ENCODE measurements around the gene UPK3B. TPM values are rescaled to one million over a fixed set of nuclear protein-coding genes. Genes with fewer than 3 reads are reported as not detected.
A peak's percentile ranks its signal among the peaks of the same experiment; 100 is the strongest.
"Not testable (repeated sequence)": the region's sequence is repeated elsewhere in the genome, so short reads cannot be mapped to it uniquely, and the experiment has no call there.

Gene UPK3B
- polyA plus RNA-seq, 3 donors from 2014 or later, result not detected

DNA sequence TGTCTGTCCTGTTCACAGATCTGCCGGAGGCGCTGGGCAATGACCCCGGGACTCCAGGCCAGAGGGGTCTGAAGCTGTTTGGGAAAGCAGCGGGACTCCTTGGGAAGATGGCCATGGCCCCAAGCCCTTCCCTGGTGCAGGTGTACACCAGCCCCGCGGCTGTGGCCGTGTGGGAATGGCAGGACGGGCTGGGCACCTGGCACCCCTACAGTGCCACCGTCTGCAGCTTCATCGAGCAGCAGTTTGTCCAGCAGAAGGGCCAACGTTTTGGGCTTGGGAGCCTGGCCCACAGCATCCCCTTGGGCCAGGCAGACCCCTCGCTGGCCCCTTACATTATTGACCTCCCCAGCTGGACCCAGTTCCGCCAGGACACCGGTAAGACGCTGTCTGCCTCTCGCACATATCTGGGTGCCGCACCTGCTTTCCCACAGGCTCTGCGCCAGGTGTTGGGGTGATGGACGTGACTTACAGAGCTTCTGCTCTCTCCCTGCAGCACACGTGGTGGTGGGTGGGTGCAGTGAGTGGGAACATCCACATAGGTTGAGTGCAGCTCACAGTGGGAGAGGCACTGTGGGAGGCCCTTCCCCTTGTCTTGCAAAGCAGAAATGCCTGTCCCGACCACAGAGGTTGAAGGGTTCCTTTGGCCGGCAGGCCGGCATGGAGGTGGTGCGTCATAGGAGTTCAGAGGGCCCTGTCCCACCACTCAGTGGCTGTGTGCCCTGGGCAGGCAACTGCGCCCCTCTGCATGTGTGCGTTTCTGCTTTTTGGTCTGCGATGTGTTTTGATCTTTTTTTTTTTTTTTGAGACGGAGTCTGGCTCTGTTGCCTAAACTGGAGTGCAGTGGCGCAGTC lies 29.7 kb upstream of the UPK3B start:
- DNase-seq; H3K9me3 Mint-ChIP-seq; H3K4me3 Mint-ChIP-seq; H3K27me3 Mint-ChIP-seq (ENCODE audit: low read depth in 3 of 3); H3K36me3 Mint-ChIP-seq; H3K4me1 Mint-ChIP-seq; H3K27ac Mint-ChIP-seq: not testable (repeated sequence)

DNA sequence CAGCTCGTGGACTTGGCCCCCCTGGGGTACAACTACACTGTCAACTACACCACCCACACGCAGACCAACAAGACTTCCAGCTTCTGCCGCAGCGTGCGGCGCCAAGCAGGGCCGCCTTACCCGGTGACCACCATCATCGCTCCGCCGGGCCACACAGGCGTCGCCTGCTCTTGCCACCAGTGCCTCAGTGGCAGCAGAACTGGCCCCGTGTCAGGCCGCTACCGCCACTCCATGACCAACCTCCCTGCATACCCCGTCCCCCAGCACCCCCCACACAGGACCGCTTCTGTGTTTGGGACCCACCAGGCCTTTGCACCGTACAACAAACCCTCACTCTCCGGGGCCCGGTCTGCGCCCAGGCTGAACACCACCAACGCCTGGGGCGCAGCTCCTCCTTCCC lies 27.7 kb upstream of the UPK3B start:
- not testable (repeated sequence) for DNase-seq; H3K4me3 Mint-ChIP-seq; H3K27ac Mint-ChIP-seq; H3K27me3 Mint-ChIP-seq (ENCODE audit: low read depth in 3 of 3); H3K9me3 Mint-ChIP-seq; H3K36me3 Mint-ChIP-seq; H3K4me1 Mint-ChIP-seq

GRCh38 chr7:76483081-76483480 lies 27.3 kb upstream of the UPK3B start:
- H3K27me3 Mint-ChIP-seq (ENCODE audit: low read depth in 3 of 3); H3K36me3 Mint-ChIP-seq; DNase-seq; H3K27ac Mint-ChIP-seq; H3K9me3 Mint-ChIP-seq; H3K4me1 Mint-ChIP-seq; H3K4me3 Mint-ChIP-seq: not testable (repeated sequence)

GRCh38 chr7:76484456-76484855 lies 25.9 kb upstream of the UPK3B start:
- not testable (repeated sequence) for DNase-seq; H3K4me1 Mint-ChIP-seq; H3K9me3 Mint-ChIP-seq; H3K36me3 Mint-ChIP-seq; H3K4me3 Mint-ChIP-seq; H3K27me3 Mint-ChIP-seq (ENCODE audit: low read depth in 3 of 3); H3K27ac Mint-ChIP-seq

DNA sequence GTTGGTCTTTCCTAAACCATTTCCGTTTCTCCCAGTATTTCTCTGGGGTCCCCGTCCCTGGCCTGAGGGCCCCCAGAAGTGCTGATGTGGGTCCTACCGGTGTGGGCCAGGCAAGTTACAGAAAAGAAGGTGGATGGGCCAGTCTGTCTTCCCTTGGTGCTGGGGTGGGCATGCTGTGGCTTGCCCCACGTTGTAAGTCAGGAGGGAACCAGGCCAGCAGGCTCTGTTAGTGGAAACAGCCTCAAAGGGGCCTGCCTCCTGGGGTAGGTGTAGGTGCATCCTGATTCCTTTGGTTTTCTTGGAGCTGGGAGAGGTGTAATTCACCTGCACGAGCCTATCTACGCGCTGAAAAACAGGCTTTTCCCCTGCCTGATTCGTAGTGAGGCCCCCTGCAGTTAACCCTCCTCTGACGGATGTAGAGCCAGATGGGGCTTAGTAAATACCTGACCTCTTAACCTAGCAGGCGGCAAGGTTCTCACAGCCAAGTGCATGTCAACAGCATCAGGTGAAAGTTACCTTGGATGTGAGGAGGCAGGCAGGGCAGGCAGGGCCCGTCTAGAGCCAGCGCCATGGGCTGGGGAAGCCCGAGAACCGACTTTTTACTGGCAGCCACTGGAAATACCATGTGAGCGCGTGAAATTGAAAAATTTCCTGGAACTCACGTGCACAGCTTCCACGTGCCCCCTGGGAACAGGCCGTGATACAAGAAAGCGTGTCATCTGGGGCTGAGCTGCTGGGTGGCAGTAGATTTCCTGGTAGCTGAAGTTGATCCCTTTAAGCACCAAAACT lies 24.3 kb upstream of the UPK3B start:
- not testable (repeated sequence) for H3K27ac Mint-ChIP-seq; H3K4me1 Mint-ChIP-seq; H3K36me3 Mint-ChIP-seq; H3K4me3 Mint-ChIP-seq; DNase-seq; H3K27me3 Mint-ChIP-seq (ENCODE audit: low read depth in 3 of 3); H3K9me3 Mint-ChIP-seq

- peak overlapping the region in 3 of 5 donors; percentile 29 to 58 (median 33) for H3K4me3 Mint-ChIP-seq
- not testable (repeated sequence) for H3K27me3 Mint-ChIP-seq (ENCODE audit: low read depth in 3 of 3); H3K36me3 Mint-ChIP-seq; H3K9me3 Mint-ChIP-seq; H3K4me1 Mint-ChIP-seq
- peak overlapping the region; percentile 45 to 80 (median 58) for H3K27ac Mint-ChIP-seq
- DNase-seq, result peak; percentile 22 to 48 (median 48)
These were observed 23.7 kb upstream of the UPK3B start for GRCh38 chr7:76486618-76487017.

DNA sequence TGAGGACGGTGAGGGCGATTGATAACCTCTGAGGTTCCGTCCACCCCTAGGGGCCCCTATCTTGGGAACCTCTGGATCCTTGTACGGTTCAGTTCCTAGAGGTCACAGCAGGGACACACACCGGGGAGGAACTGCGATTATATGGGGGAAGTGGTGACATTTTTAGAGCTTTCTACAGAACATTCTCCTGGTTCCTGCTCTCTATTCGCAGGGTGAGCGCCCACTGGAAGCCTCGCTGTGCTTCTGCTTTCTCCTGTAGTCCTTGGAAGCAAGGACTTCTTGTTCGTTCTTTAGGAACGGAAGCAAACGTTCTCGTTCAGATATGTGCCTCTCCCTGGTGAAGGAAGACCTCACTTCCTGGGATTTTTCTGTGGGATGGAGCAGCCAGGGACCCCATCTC lies 22.4 kb upstream of the UPK3B start:
- H3K9me3 Mint-ChIP-seq; H3K36me3 Mint-ChIP-seq; DNase-seq; H3K27ac Mint-ChIP-seq; H3K27me3 Mint-ChIP-seq (ENCODE audit: low read depth in 3 of 3); H3K4me3 Mint-ChIP-seq; H3K4me1 Mint-ChIP-seq: not testable (repeated sequence)

- H3K4me1 Mint-ChIP-seq; H3K9me3 Mint-ChIP-seq; DNase-seq; H3K4me3 Mint-ChIP-seq; H3K27ac Mint-ChIP-seq; H3K36me3 Mint-ChIP-seq; H3K27me3 Mint-ChIP-seq (ENCODE audit: low read depth in 3 of 3): not testable (repeated sequence)
These were observed 18.2 kb upstream of the UPK3B start for GRCh38 chr7:76492139-76492538.

- H3K27ac Mint-ChIP-seq; H3K9me3 Mint-ChIP-seq; DNase-seq; H3K27me3 Mint-ChIP-seq (ENCODE audit: low read depth in 3 of 3); H3K36me3 Mint-ChIP-seq; H3K4me1 Mint-ChIP-seq; H3K4me3 Mint-ChIP-seq: not testable (repeated sequence)
These were observed 14.6 kb upstream of the UPK3B start for GRCh38 chr7:76495717-76496116.

DNA sequence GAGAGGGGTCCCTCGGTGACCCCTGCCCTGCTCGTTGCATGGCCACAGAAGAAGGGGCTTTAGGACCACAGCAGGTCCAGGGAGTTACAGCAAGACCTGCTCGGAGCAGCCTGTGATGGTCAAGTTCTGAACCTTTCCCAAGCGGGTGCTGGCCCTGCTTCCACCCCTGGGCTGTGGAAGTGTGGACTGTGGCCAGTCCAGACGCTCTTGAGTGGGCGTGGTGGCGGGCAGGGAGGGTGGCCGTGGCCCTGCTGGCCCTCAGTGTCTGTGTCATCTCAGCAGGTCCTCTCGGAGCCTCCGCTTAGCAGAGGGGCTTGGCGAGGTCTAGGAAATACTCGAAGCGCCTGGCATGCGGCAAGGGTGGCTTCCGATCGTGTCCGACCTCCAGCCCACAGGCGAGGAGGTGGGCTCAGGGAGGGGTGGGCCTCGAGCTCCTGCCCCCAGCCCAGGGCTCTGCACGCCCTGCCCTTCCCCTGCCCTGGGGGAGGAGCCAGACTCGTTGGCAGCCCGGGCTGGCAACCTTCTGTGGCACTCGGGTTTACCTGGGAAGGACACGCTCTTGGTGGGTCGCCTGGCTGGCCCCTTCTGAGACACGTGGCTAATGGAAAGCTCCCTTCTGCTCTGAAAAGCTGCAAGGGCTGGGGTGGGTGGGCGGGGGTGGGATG lies 12.3 kb upstream of the UPK3B start:
- not testable (repeated sequence) for H3K27ac Mint-ChIP-seq; H3K4me3 Mint-ChIP-seq; H3K4me1 Mint-ChIP-seq; H3K27me3 Mint-ChIP-seq (ENCODE audit: low read depth in 3 of 3); DNase-seq; H3K9me3 Mint-ChIP-seq; H3K36me3 Mint-ChIP-seq

GRCh38 chr7:76498583-76499200 lies 11.7 kb upstream of the UPK3B start:
- H3K27ac Mint-ChIP-seq, H3K4me3 Mint-ChIP-seq: not testable (repeated sequence)

GRCh38 chr7:76499201-76499923 lies 11.0 kb upstream of the UPK3B start:
- not testable (repeated sequence) for H3K4me3 Mint-ChIP-seq

More at GRCh38 chr7:76498583-76499200, 11.7 kb upstream of the UPK3B start:
- not testable (repeated sequence) for H3K27me3 Mint-ChIP-seq (ENCODE audit: low read depth in 3 of 3); H3K36me3 Mint-ChIP-seq; H3K9me3 Mint-ChIP-seq; H3K4me1 Mint-ChIP-seq; DNase-seq

GRCh38 chr7:76499924-76500241 lies 10.5 kb upstream of the UPK3B start:
- H3K27me3 Mint-ChIP-seq (ENCODE audit: low read depth in 3 of 3); H3K36me3 Mint-ChIP-seq; H3K4me3 Mint-ChIP-seq; H3K4me1 Mint-ChIP-seq; H3K9me3 Mint-ChIP-seq: not testable (repeated sequence)
- DNase-seq, result peak in 1 of 3 donors; percentile 11
- peak overlapping the region in 1 of 6 donors; percentile 35 for H3K27ac Mint-ChIP-seq

More at GRCh38 chr7:76499201-76499923, 11.0 kb upstream of the UPK3B start:
- H3K27ac Mint-ChIP-seq, result peak overlapping the region in 1 of 6 donors; percentile 35
- H3K27me3 Mint-ChIP-seq (ENCODE audit: low read depth in 3 of 3); DNase-seq; H3K36me3 Mint-ChIP-seq; H3K9me3 Mint-ChIP-seq; H3K4me1 Mint-ChIP-seq: not testable (repeated sequence)
